Keratinocyte (primary cell): Measurements from ENCODE around the gene EXOC3. TPM values are rescaled to one million over a fixed set of nuclear protein-coding genes. Genes with fewer than 3 reads are reported as not detected.

ENCODE experiments used
- DNase-seq: peaks from one replicate; pipeline ENCODE4 v3.0.0-alpha.2; 2011; ENCODE audit warnings: low read depth, missing footprints, low spot score
- FAIRE-seq: peaks from 2 replicates; lab custom pipeline; 2011; peaks lifted over from hg19 to GRCh38; lab: Jason Lieb, UNC
- H2AFZ ChIP-seq: 2 replicates; pipeline ENCODE4 v1.6.0; 2012; ENCODE audit warnings: low read length, control low read depth, inconsistent platforms; ENCODE audit not compliant: control insufficient read depth
- H3K27ac ChIP-seq: 2 replicates; pipeline ENCODE4 v1.5.1; 2011; ENCODE audit warnings: low read length; ENCODE audit not compliant: control insufficient read depth, insufficient read depth
- H3K27me3 ChIP-seq: 3 replicates; pipeline ENCODE4 v1.6.0; 2011; ENCODE audit warnings: low read length; ENCODE audit not compliant: control insufficient read depth, insufficient read depth; ENCODE audit errors: extremely low read depth
- H3K36me3 ChIP-seq, 2 experiments: 2 replicates in 1 of 2; 3 replicates in 1 of 2; pipeline ENCODE4 v1.5.1; 2011; ENCODE audit warnings: low read length in 2 of 2, mild to moderate bottlenecking in 1 of 2; ENCODE audit not compliant: control insufficient read depth in 2 of 2, insufficient read depth in 2 of 2; ENCODE audit errors: extremely low read depth in 1 of 2
- H3K4me1 ChIP-seq: 3 replicates; pipeline ENCODE4 v1.5.1; 2011; ENCODE audit warnings: low read length; ENCODE audit not compliant: control insufficient read depth, insufficient read depth; ENCODE audit errors: extremely low read depth
- H3K4me2 ChIP-seq: 3 replicates; pipeline ENCODE4 v1.6.0; 2011; ENCODE audit warnings: low read depth, low read length; ENCODE audit not compliant: control insufficient read depth, insufficient read depth; ENCODE audit errors: extremely low read depth
- H3K4me3 ChIP-seq, 3 experiments: fragments of 200-600 bp in 1 of 3; sonication (generic) in 1 of 3; 2 replicates in 2 of 3; 3 replicates in 1 of 3; pipeline ENCODE4 v1.5.1; 2011 to 2016; ENCODE audit warnings: low read length in 3 of 3, mild to moderate bottlenecking in 3 of 3, control low read depth in 2 of 3, inconsistent platforms in 1 of 3, low read depth in 1 of 3, mixed read lengths in 1 of 3, mixed run types in 1 of 3, moderate library complexity in 1 of 3; ENCODE audit not compliant: control insufficient read depth in 2 of 3, insufficient read depth in 2 of 3; ENCODE audit errors: extremely low read depth in 1 of 3
- H3K79me2 ChIP-seq: 2 replicates; pipeline ENCODE4 v1.6.0; 2012; ENCODE audit warnings: low read length; ENCODE audit not compliant: control insufficient read depth, insufficient read depth
- H3K9ac ChIP-seq: 3 replicates; pipeline ENCODE4 v1.6.0; 2011; ENCODE audit warnings: low read length; ENCODE audit not compliant: control insufficient read depth, insufficient read depth; ENCODE audit errors: extremely low read depth
- H3K9me1 ChIP-seq: 3 replicates; pipeline ENCODE4 v1.6.0; 2011; ENCODE audit warnings: low read length; ENCODE audit not compliant: control insufficient read depth, insufficient read depth; ENCODE audit errors: extremely low read depth
- H3K9me3 ChIP-seq: 2 replicates; pipeline ENCODE4 v1.5.1; 2012; ENCODE audit warnings: low read depth, low read length; ENCODE audit not compliant: control insufficient read depth
- H4K20me1 ChIP-seq: 3 replicates; pipeline ENCODE4 v1.6.0; 2011; ENCODE audit warnings: low read length; ENCODE audit not compliant: control insufficient read depth, insufficient read depth; ENCODE audit errors: extremely low read depth
- CTCF ChIP-seq, 3 experiments: IDR thresholded peaks in 1 of 3; conservative IDR thresholded peaks in 1 of 3; optimal IDR thresholded peaks in 1 of 3; 2 replicates in 2 of 3; 3 replicates in 1 of 3; pipeline versions ENCODE3 to v1.5.1; 2011; ENCODE audit warnings: low read length in 3 of 3, mild to moderate bottlenecking in 3 of 3, moderate library complexity in 2 of 3, control low read depth in 1 of 3, inconsistent platforms in 1 of 3; ENCODE audit not compliant: insufficient read depth in 2 of 3; ENCODE audit errors: extremely low read depth in 1 of 3
- EZH2 ChIP-seq: IDR thresholded peaks from one replicate; pipeline ENCODE4 v1.6.1; 2012; ENCODE audit warnings: inconsistent platforms, mild to moderate bottlenecking, low read length, moderate library complexity
- dilution Hi-C: fragments of 300-500 bp; cut with MboI; formaldehyde crosslinking; loops from one replicate; pipeline ENCODE4 v1.7.0; 2020; ENCODE audit warnings: low sequenced_read_pairs; ENCODE audit not compliant: extremely low pct_ligation_motif_present
- polyA plus RNA-seq, 5 experiments: library from polyadenylated mRNA; depleted of rRNA in 3 of 5; stranded (reverse) in 3 of 5; stranded (forward) in 1 of 5; unstranded in 1 of 5; fragments of >200 nt; gene quantifications; 1 replicate in 1 of 5; 2 replicates in 3 of 5; 3 replicates in 1 of 5; pipeline versions ENCODE4 v1.2.1 to v1.2.3, GENCODE V29; 2011 to 2012; ENCODE audit warnings: missing spikeins in 2 of 5, low read depth in 1 of 5, low replicate concordance in 1 of 5

EXOC3 gene
- polyA plus RNA-seq, 1 donor (not counting 4 experiments of a cell fraction or from before 2014, with no cell fraction given) = 14.2 TPM

- H3K79me2 ChIP-seq = no peaks in the 10 kb centered on the region
- H3K9ac ChIP-seq = no peak overlapping the region
- no peaks in the 10 kb centered on the region for H4K20me1 ChIP-seq
- no peak overlapping the region for H2AFZ ChIP-seq
- H3K4me1 ChIP-seq = peaks cover 4% of the 10 kb centered on the region
- no peaks in the 10 kb centered on the region for H3K36me3 ChIP-seq
- no peaks in the 10 kb centered on the region for H3K27me3 ChIP-seq
- dilution Hi-C loops = no loop called here
- no peaks in the 10 kb centered on the region for H3K9me1 ChIP-seq
- no peaks in the 10 kb centered on the region for H3K9me3 ChIP-seq
- DNase-seq (no peak), FAIRE-seq (no peak)
- H3K4me3 ChIP-seq = no peak overlapping the region
- no peak overlapping the region for H3K27ac ChIP-seq
- TF ChIP-seq EZH2 = no peak
- no peak for TF ChIP-seq CTCF (optimal IDR thresholded peaks at IDR 0.05 in 1 of 3, IDR thresholded peaks at IDR 0.05 in 1 of 3, conservative IDR thresholded peaks at IDR 0.05 in 1 of 3; ENCODE audit: extremely low read depth in 1 of 3, insufficient read depth in 2 of 3, low read length in 3 of 3)
- H3K4me2 ChIP-seq = no peak overlapping the region
Measured at GRCh38 chr5:434443-435146, 8.4 kb upstream of the EXOC3 start.

DNA sequence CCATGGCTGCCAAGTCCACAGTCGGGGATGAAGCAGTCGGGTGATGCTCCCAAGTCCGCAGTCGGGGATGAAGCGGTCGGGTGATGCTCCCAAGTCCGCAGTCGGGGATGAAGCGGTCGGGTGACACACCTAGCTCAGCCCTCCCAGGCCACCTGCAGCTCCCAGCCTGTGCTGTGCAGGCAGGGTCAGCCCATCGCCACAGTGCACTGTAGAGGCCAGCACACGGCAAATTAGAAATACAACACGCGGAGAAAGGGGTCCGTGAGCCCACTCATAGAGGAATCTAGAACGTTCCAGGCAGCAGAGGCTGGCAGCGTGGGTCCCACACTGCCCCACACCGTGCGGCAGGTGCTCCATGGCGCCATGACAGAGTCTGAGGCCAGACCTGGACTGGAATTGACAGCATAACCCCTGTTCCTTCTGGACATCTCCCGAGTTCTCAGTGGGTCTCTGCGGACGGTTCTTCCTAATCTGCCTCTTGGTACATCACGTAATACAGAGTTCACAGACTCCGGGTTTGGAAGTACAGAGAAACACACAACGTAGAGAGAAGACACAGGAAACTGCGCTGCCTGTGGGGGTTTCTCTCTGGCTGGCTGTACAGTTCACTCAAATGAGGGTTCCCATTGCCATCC, 7.7 kb upstream of the EXOC3 start:
- H3K4me1 ChIP-seq = no peaks in the 10 kb centered on the region
- H3K36me3 ChIP-seq = no peaks in the 10 kb centered on the region
- no peak overlapping the region for H3K27ac ChIP-seq
- dilution Hi-C loops = no loop called here
- no peaks in the 10 kb centered on the region for H3K79me2 ChIP-seq
- TF ChIP-seq CTCF (optimal IDR thresholded peaks at IDR 0.05 in 1 of 3, IDR thresholded peaks at IDR 0.05 in 1 of 3, conservative IDR thresholded peaks at IDR 0.05 in 1 of 3; ENCODE audit: extremely low read depth in 1 of 3, insufficient read depth in 2 of 3, low read length in 3 of 3) = no peak
- no peak for TF ChIP-seq EZH2
- no peak for FAIRE-seq
- no peaks in the 10 kb centered on the region for H3K27me3 ChIP-seq
- no peak overlapping the region for H3K4me3 ChIP-seq
- no peak for DNase-seq
- H3K9ac ChIP-seq = no peak overlapping the region
- H3K4me2 ChIP-seq = no peak overlapping the region
- no peaks in the 10 kb centered on the region for H3K9me3 ChIP-seq
- no peaks in the 10 kb centered on the region for H4K20me1 ChIP-seq
- no peaks in the 10 kb centered on the region for H3K9me1 ChIP-seq
- H2AFZ ChIP-seq = no peak overlapping the region
